ENCODE results near the gene SLC7A7.
"Not testable (repeated sequence)": the region's sequence is repeated elsewhere in the genome, so short reads cannot be mapped to it uniquely, and the experiment has no call there.

The SLC7A7 gene

DNA sequence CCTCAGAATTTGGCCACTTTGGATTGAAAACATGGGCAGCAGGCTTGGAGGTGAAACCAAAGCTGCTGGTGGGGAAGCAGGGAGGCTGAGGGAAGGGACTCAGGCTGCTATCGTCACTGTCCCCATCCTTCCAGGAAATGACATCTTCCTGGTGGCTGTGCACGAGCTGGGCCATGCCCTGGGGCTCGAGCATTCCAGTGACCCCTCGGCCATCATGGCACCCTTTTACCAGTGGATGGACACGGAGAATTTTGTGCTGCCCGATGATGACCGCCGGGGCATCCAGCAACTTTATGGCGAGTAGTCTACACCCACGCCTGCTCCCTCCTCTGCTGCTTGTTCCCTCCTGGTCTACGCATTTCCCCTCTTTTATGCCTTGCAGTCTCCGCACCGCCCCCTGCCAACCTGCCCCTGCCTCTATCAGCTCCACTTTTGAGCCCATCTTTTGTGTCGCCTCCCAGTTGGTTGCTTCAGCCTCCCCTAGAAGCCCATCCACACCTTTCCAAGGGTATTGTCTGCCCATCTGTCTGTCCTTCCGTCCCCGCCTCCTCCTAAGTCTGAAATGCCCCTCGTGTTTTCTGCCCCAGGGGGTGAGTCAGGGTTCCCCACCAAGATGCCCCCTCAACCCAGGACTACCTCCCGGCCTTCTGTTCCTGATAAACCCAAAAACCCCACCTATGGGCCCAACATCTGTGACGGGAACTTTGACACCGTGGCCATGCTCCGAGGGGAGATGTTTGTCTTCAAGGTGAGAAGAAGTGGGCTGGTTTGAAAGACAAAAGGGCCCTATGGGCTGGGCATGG is 28.1 kb upstream of the SLC7A7 start:
- FAIRE-seq: no peak

DNA sequence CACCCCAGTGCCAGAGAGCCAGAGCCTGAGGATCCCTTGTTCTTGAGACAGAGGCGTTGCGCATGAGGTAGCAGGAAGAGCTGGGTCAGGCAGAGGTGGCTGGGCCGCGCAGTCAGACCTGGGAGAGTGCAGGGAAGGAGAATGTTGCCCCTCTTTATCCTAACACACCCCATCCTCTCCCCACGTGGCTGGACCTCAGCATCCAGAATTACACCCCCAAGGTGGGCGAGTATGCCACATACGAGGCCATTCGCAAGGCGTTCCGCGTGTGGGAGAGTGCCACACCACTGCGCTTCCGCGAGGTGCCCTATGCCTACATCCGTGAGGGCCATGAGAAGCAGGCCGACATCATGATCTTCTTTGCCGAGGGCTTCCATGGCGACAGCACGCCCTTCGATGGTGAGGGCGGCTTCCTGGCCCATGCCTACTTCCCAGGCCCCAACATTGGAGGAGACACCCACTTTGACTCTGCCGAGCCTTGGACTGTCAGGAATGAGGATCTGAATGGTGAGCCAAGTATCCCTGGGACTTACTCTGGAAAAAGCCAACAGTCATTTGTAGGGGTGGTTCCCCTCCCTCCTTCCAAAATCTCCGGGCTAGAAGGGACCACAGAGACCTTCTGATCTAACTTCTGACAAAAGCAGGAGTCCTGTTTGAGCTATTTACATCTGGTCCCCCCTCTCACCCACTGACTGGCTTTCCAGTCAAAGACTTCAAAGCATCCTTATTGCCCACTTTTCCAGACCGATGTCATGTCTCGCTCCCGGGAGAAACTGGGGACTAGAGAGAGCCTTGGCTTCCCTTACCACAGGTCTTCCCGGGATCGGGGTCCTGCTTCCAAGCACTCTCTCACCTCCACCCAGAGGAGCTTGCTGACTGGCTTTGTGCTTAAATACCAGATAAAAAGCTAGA is 27.2 kb upstream of the SLC7A7 start:
- FAIRE-seq: no peak

DNA sequence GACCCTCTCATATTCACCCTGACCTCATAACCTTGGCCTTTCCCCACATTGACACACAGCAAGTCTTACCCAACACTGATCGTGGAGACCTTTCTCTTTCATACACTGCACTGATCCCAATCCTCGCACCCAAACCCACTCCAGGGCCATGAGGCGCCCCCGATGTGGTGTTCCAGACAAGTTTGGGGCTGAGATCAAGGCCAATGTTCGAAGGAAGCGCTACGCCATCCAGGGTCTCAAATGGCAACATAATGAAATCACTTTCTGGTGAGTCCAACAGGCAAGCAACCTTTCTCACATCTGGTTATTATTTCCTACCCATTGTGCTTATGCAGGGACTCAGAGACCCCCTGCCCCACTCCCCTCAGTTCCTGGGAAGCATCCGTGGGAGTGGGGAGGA is 26.5 kb upstream of the SLC7A7 start:
- no peak for FAIRE-seq

DNA sequence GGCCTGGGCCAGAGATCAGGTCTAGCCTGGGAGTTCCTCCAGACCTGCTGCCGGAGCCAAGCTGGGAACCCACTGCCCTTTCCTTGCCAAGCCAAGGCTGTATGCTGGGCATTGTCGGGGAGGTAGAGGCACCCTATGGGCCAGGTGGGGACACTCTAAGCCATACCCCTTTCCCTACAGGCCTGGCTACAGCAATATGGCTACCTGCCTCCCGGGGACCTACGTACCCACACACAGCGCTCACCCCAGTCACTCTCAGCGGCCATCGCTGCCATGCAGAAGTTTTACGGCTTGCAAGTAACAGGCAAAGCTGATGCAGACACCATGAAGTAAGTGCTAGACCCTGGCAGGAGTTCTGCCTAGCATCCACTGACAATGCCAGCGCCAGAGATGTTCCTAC is 26.1 kb upstream of the SLC7A7 start:
- FAIRE-seq: no peak

GRCh38 chr14:22839159-22839779 is 24.0 kb upstream of the SLC7A7 start:
- no peak for FAIRE-seq

DNA sequence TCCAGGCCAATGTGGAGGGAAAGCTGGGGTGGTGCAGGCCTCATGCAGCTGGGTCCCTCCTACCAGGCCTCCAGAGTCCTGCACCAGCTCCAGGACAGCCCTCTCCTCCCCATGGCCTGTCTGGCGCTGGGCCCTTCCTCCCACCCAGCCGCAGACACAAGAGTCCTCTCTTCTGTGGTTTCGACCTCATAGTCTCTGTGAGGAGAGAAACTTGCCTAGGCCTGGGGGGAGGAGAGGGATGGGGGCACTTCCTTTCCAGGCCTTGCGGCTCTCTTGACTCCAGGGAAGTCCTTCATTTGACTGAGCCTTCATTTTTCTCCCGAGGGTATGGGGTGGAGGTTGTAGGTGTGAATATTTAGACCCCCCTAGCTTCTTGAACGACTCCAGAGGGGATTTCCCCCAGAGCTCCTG is 23.4 kb upstream of the SLC7A7 start:
- no peak for FAIRE-seq

DNA sequence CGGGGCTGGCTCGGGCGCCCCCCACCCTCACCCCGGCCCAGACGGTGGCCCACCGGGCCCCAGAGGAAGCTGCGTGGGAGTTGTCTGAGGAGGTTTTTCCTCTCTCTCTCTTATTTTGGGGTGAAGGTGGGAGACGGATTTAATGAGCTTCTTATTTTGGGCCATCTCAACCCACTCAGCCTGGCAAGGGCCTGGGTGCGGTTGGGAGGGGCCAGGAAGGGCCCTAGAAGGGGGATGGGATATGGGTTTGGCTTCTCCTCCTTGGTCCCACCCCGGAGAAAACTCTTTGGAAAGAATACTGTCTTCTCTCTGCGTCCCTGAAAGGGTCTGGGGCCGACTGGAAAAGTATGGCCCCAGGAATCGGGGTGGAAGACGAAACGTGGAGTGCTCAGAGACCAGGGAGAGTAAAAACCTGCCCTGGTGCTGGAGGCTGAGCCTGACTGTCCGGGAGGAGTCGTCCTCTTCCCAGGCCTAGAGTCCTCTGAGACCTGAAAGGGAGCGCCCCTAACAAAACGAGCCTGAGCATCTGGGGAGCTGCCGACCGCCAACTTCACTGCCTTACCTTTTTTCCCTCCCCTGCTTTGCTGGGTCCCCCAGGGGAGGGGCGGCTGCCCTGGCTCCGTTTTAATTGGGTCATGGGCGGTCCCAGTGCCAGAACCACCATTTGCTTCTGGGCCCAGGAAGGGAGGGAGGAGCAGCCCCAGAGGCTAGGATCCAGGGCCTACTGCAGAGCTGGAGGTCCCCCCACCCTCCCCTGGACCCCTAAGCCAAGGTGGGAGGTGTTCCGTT is 22.7 kb upstream of the SLC7A7 start:
- no peak for FAIRE-seq

GRCh38 chr14:22837114-22837749 is 22.0 kb upstream of the SLC7A7 start:
- FAIRE-seq: no peak

DNA sequence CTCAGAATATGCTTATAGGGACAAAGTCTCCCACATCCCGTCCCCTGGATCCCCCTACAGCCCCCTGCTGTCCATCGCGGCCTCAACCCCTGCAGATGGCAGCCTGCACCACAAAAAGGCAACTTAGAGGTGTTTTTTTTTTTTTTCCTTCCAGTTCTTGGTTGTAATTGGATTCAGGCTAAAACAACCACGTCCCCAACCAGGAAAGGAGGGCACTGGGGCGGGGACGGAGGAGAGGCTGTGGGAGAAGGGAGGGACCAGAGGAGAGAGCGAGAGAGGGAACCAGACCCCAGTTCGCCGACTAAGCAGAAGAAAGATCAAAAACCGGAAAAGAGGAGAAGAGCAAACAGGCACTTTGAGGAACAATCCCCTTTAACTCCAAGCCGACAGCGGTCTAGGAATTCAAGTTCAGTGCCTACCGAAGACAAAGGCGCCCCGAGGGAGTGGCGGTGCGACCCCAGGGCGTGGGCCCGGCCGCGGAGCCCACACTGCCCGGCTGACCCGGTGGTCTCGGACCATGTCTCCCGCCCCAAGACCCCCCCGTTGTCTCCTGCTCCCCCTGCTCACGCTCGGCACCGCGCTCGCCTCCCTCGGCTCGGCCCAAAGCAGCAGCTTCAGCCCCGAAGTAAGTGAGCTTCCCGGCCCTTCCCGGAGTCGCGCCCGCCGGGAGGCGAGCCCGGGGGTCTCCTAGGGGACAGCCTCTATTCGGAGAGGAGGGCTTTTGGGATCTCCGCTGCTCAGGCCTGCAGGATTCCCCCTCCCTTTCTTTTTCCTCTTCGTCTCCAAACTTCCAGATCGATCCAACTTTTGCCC is 21.3 kb upstream of the SLC7A7 start, which contains the start of gene MMP14:
Gene MMP14 (plus strand): TSS at position 285 of the 813 bp plus-strand sequence. CDS start 233 bp downstream, at position 518.
- peak; percentile 86 for FAIRE-seq

- FAIRE-seq: no peak
Measured at GRCh38 chr14:22835505-22835904, 20.3 kb upstream of the SLC7A7 start.

DNA sequence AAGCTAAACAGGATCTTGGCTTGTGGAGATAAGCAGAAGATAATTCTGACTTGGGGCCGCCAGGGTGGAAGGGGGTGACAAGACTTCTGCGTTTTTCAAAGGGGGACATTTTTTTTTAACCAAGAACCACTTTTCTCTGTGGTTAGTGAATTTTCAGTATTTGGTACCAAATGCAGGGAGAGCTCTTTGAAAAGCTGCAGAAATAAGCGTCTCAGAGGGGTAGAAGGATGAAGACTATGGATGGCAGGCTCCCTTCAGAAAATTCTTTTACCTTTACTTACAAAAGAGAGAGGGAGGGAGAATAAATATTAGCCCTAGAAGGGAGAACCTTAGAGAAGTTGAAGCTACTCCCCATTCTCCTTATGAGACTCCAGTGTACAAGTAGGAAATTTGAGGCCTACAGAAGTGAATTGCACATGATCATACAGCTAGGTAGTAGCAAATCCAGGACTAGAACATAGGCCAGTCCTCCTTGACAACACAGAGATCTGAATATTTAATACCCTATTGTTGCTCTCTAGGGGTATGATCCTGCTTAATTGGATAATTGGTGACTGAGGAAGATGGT is 15.3 kb upstream of the SLC7A7 start:
- no peak for FAIRE-seq

- FAIRE-seq: peak; percentile 91
Measured at GRCh38 chr14:22829661-22830442, 14.6 kb upstream of the SLC7A7 start, which contains the start of gene MRPL52. Gene MRPL52, plus strand, starts transcription at chr14:22829887. Its CDS starts 26 bp downstream, at chr14:22829913.

GRCh38 chr14:22829076-22829660 is 13.9 kb upstream of the SLC7A7 start:
- not testable (repeated sequence) for FAIRE-seq

DNA sequence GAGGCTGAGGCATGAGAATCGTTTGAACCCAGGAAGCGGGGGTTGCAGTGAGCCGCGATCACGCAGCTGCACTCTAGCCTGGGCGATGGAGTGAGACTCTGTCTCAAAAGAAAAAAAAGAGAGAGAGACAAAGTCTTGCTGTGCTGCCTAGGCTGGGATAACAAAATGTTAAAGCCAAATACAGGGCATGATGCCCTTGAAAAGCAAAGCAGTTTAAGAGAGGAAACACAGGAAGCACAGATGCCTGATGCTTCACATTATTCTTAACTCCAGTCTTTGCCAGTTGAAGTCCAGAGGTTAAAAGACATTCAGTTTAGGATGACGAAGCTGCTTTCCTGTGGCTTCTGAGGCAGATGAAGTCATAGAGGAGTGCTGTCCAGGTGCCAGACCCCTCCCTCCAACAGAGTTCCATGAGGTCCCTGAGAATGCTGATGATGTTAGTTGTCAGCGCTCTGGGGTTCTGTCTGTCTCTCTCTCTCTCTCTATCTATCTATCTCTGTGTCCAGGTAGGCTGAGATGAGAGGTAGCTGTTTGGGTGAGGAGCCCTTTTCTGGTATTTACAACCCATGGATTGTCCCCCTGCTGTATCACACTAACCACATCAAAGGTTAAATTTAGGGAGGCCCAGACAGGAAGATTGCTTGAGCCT is 9.6 kb upstream of the SLC7A7 start:
- no peak for FAIRE-seq

- FAIRE-seq: peak; percentile 25
Measured at GRCh38 chr14:22822571-22823098, 7.4 kb upstream of the SLC7A7 start.

DNA sequence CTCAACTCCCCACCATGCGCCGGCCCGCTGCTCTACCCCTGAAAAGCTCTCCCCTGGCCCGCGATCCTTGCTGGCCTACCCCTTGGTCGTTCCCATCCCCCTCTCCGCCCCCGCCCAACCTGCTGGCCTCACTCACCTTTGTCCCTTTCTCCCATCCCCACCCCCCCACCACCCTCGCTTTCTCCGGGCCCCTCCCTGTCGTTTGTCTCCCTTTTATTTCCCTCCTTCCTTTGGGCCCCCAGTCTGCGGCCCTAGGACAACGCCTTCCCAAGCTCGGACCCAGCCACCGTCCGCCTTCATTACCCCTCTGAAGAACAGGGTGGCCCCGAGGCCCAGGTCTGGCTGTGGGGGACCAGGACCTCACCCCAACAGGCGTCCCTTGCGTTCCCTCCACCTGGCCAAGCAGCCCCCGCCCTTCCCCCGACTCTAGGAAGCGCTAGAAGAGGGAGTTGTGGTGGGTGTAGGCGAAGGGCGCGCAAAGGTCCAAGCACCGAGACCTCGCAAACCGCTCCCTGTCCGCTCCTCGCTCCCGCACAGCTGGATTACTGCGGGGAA is 6.9 kb upstream of the SLC7A7 start:
- no peak for FAIRE-seq

DNA sequence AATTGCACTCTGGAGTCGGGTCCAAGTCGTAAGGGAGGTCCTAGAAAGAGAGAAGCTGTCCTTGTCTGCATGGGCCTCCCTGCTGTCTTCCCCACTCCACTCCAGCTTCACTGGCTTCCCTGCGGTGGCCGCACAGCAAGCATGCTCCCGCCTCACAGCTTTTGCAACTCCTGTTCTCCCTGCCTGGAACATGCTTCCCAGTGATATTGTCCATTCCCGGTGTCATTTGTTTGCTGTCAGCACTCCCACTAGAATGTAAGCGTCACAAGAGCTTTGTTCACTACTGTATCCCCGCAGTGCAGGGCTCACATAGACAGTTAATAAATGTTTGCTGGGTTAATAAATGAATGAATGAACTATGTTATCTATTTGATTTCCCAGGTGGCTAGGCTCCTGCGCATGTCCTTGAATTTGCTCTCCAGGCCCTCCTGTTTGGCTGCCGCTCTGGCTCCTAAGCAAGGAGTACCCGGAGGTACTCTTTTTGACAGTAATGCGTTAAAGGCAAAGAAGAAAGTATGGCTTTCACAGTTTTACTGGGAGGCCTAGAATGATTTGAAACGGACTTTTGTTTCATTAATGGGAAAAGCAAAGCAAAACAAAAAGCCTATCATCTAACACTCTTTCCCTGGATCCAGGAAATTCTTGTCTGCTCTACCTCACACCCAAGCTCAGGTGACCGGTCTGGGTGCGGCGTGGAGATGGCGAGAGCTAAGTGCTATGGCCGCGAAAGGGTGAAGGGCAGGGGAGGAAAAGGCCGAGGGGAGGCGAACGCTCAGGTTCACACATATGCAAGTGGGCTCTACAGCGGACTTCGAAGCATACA is 6.2 kb upstream of the SLC7A7 start:
- no peak for FAIRE-seq

All from G401.6 (cell line).